GM18498 (cell line): ENCODE results near the gene HSPA4.
A peak's percentile ranks its signal among the peaks of the same experiment; 100 is the strongest.
"Not testable (repeated sequence)": the region's sequence is repeated elsewhere in the genome, so short reads cannot be mapped to it uniquely, and the experiment has no call there.

Experiments
- ATAC-seq: cut with Tn5 transposase; IDR thresholded peaks from one replicate; pipeline ENCODE4 v1.9.1; 2021; ENCODE audit warnings: mild to moderate bottlenecking, moderate library complexity; ENCODE audit not compliant: unreplicated experiment

HSPA4 gene

DNA sequence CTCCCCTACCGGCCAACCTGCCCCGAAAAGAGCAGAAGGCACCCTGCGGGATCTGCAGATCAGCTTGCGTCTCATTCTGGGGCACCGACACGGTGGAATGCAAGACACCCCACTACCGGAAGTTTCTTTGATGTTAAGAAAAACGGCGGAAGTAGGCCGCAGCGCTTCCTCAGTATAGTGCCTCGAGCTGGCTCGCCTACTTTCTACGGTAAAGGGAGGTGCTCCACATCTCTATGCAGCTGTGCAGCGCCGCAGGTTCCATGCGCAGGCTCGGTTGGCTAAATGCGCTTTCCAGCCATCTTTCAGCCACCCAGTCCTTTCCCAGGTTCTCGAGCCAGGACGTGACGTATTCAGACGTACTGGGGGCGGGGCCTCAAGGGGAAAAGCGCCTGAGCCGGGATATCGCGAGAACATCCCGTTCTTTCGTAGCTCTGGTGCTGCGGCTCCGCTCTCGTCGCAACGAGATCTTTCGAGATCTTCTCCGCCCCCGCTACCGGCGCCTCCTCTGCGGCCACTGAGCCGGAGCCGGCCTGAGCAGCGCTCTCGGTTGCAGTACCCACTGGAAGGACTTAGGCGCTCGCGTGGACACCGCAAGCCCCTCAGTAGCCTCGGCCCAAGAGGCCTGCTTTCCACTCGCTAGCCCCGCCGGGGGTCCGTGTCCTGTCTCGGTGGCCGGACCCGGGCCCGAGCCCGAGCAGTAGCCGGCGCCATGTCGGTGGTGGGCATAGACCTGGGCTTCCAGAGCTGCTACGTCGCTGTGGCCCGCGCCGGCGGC lies at the start of gene HSPA4:
HSPA4 (plus strand) TSS at position 472 of the 775 bp plus-strand sequence; CDS start at position 710, 238 bp downstream.
- ATAC-seq: peak; percentile 83

DNA sequence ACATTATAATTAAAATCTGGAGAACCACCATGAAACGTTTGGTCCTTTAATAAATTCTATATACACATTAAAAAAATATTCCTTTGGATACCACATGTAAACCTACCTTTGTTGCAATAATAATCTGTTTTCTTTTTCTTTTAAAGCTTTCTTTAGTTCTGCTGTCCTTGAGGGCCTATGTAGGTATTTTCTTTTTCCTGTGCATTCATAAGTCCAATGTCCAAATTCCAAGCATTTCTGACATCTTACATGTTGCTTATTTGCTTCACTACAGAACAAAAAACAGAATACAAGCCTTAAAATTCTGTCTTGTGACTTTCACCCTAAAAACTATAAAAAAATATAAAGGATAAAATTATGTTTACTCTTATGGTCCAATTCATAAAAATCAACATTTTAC lies 45.2 kb upstream of the HSPA4 start:
- no peak for ATAC-seq

DNA sequence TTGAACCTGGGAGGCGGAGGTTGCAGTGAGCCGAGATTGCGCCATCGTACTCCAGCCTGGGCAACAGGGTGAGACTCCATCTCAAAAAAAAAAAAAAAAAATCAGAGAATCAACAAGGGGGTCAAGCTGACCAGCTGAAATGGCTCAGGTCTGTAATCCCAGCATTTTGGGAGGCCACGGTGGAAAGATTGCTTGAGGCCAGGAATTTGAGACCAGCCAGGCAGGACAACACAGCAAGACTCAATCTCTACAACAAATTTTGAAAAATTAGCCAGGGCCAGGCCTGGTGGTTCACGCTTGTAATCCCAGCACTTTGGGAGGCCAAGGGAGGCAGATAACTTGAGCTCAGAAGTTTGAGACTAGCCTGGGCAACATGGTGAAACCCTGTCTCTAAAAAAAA lies 43.4 kb upstream of the HSPA4 start:
- ATAC-seq: not testable (repeated sequence)

DNA sequence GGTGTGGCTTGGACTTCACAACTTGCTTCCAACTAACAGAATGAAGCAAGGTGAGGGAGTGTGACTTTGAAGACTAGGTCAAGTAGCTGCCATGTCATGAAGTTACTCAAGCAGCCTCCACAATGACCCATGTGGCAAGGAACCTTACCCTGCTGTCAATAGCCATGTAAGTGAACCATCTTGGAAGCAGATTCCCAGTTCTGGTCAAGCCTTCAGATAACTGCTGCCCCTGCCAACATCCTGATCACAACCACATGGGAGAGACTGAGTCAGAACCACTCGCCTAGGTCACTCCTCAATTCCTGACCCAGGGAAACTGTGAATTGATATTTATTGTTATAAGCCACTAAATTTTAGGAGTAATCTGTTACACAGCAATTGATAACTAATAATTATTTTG lies 36.3 kb upstream of the HSPA4 start:
- ATAC-seq: no peak

DNA sequence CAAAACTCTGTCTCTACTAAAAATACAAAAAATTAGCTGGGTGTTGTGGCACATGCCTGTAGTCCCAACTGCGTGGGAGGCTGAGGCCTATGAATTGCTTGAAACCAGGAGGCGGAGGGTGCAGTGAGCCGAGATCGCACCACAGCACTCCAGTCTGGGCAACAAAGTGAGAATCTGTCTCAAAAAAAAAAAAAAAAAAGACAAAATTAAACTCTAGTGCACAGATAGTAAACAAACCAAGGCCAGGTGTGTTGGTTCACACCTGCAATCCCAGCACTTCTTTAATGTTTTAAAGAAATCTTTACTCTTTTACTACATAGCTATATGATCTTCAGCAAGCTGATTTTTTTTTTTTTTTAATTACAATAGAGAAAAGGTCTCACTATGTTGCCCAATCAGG lies 33.8 kb upstream of the HSPA4 start:
- ATAC-seq: no peak

DNA sequence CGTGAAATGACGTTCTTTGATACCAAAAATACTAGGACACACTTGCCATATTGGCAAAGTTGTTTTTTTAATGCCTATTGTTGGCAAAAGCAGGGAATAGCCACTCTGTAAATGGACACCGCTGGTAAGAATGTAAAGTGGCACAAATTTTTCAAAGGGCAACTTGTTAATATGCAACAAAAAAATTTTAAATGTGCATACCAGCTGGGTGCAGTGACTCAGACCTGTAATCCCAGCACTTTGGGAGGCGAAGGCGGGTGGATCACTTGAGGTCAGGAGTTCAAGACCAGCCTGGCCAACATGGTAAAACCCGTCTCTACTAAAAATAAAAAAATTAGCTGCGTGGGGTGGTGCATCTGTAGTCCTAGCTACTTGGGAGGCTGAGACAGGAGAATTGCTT lies 32.3 kb upstream of the HSPA4 start:
- ATAC-seq: not testable (repeated sequence)

DNA sequence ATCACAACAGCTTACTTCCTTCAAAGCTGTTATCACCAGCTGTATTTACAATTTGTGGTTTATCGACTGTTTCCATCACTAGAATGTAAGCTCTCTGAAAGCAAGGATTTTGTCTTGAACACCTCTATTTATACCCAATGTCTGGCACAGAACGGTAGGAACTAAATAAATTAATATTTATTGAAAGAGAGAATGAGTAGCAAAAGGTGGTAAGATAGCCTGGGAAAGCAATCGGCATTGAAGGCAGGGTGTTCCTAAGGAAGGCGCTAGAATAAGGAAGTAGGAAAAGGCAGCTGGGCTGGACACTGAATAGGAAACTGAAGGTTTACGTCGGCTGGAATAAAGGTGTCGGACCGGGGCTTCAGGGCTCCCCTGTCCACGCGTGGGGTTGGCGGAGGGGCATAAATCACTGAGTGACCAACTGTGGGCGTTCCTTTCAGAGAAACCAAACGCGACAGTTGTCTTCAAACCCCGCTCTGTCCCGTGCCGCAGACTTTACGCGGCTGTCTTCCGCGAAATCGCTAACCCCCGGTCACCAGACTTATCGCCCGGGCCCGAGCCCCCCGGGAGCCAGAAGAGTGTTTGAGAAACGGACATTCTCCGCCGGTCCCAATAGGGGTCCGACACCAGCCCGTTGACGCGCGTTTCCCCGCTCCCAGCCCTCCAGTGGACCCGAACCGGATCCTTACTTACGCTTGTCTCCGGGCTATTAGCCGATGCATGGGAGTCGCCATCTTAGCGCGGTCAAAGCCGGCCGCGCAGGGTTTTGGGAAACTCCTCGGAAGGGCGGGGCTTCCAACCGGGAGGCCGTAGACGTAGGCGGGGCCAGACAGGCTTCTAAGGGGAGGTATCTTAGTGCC lies 25.8 kb upstream of the HSPA4 start, which contains the start of gene ZCCHC10:
ZCCHC10 (minus strand) TSS at position 746 of the 860 bp plus-strand sequence; CDS start at position 734, 12 bp downstream.
- peak; percentile 92 for ATAC-seq

DNA sequence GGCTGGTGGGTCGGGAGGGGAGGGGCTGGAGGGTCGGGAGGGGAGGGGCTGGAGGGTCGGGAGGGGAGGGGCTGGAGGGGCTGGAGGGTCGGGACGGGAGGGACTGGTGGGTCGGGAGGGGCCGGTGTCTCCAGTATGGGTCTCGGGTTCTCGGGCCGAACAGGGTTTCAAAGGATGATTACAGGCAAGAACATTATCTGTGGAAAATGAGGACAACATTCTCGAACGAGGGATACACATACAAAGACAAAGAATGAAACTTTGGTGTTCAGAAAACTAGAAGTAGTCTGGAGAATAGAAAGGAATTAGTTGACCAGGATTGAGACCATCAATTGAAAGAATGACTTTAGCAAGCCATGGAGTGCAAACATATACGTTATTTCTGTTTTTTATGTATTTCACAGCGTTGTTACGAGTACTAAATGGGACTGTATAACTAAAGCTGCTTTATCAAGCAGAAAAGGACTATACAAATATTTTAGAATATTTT lies 25.1 kb upstream of the HSPA4 start:
- no peak for ATAC-seq

DNA sequence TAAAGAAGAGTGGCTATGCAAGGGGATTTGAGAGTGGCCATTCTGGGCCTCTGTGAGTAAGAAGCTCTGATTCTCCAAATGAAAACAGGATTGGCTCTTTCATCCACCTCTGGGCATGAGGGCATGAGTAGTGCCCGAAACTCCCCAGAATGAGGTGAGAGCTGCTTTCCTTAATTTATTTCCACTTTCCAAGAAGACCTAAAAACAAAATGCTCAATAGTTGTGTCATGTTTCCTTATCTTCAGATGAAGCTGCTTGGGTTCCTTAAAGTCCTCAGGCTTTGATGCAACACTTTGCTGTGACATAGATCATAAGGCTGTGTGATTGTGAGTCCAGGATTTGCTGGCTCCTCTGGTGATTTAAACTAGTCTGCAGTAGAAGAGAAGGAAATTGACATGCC lies 22.4 kb upstream of the HSPA4 start:
- ATAC-seq: no peak

DNA sequence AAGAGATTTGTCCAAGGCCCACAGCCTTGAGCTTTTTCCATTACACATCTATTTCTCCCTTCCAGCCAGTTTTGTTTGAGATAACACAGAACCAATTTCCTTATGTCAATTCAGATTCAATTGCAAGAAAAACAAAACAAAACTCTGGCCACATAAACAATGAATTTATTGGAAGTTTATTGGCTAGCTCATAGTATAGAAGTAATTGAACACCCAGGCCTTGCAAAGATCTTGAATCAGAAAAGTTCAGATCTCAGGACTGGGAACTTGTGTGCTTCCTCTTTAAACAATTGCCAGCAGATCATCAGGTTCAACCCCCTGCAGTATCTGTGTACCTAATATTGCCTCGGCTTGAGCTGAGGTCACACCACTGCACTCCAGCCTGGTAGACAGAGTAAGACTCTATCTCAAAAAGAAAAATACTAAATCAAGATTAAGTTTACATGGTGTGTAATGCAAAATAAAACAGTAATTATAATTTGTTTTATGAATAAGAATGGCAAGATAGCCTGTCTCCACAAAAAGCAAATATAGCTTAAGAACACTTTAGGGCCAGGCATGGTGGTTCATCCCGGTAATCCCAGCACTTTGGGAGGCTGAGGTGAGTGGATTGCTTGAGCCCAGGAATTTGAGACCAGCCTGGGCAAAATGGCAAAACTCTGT lies 21.3 kb upstream of the HSPA4 start:
- ATAC-seq: no peak

DNA sequence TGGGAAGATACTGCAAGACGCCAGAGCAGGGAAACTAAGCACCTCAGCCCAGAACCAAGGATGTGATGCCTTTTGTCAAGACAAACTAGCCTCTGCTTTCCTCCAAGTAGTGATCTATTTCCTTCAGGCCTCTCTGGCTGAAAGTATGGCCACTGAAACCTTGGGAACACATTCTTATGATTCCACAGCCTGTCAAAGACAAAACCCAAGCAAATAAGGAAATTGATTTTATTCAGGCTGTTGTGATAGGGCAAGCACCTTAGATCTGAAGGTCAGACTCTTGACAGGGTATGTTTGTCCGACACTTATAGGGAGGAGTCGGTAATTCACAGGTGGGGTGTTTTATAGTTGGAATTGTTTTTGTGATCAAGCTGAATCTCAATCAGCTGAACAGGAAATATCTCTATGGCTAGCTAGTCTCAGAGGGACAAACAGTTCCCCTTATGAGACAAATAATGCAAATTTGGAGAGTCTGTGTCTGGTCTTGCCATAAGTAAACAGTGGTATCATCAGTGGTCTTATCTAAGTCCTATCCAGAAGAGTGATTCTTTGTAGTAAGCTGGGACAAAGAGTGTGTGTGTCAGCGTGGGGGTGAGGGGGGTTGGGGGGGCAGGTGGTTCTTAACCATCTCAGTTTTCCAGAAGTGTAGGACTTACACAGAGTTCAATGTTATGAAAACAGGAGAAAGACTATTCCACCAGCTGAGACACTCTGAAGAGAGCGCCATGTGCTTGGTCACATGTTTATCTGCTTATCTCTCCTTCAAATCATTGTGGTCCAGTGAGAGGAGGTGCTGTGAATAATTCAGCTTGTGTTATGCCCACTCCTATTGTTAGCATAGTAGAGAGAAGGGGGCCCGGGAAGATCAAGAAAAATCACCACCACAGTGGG lies 18.7 kb upstream of the HSPA4 start:
- peak; percentile 78 for ATAC-seq

DNA sequence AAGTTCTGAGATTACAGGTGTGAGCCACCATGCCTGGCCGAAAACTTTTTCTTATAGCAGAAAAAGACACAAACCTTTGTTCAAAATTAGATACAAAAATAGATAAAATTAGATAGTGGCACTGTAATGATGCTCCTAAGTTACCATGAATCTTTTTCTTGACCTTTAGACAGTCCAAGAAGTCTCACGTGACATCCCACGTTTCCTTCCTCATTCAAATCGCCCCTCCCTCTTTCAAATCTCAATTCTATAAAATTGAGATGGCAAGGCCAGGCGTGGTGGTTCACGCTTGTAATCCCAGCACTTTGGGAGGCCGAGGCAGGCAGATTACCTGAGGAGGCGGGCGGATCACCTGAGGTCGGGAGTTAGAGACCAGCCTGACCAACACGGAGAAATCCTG lies 17.7 kb upstream of the HSPA4 start:
- no peak for ATAC-seq

DNA sequence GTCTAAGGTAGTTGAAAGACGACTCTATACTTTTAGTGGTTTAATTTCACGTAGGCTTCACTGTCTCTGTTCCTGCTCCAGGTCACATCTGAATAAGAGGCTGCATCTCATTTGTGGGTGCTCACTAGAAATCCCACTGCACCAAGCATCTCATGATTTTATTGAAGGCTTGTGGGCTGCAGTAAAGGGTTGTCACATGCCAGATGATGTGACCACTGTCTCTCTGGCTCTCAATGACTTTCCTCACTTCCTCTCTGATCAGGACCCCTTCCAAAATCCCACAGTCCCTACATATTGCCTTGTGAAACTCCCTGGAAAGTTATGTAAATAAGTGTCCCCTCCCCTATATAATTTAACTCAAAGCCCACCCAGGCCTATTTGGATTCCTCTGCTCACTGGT lies 16.6 kb upstream of the HSPA4 start:
- ATAC-seq: no peak

DNA sequence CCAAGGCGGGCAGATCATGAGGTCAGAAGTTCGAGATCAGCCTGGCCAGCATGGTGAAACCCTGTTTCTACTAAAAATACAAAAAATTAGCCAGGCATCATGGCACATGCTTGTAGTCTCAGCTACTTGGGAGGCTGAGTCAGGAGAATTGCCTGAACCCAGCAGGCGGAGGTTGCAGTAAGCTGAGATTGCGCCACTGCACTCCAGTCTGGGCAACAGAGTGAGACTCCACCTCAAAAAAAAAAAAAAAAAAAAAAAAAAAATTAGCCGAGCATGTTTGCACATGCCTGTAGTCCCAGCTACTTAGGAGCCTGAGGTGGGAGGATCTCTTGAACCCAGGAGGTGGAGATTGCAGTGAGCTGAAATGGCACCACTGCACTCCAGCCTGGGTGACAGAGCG lies 15.1 kb upstream of the HSPA4 start:
- ATAC-seq: not testable (repeated sequence)

DNA sequence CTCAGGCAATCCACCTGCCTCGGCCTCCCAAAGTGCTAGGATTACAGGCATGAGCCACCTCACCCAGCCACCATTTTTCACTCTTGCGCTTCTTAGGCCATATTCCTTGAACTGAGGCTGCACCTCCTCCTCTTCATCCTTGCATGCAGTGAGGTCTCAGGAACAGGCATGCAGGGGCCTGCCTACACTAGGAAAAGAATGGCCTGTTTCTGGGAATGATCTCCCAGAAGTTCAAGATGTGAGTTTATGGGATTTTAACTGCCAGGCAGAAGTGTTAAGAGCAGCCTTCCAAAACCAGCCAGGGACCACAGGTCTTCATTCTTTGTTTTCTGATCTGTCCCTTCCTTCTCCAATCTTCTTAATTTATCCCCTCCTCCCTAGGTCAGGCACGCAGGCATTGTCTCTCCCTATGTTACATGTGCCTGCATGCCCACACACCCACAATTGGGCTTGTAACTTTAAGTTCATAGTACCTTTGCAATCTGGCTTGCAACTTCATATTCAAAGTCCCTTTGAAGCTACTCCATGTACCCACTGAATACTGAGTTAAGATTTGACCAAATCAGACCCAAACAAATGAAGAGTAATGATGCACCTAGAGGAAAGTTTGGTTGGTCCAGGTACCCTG lies 10.5 kb upstream of the HSPA4 start:
- no peak for ATAC-seq

DNA sequence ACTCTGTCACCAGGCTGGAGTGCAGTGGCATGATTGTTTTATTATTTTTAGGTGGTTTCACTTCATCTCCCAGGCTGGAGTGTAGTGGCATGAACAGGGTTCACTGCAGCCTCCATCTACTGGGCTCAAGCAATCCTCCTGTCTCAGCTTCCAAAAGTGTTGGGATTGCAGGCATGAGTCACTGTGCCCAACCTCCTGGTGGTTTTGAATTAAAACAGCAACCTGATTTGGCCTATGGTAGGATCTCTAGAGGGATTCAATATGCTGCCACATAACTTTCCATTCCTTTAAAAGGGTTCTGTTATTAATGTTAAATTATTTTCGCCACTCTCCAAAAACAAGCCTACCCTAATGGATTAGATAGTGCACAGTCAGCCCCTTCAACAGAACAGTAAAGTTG lies 9.9 kb upstream of the HSPA4 start:
- ATAC-seq: no peak

DNA sequence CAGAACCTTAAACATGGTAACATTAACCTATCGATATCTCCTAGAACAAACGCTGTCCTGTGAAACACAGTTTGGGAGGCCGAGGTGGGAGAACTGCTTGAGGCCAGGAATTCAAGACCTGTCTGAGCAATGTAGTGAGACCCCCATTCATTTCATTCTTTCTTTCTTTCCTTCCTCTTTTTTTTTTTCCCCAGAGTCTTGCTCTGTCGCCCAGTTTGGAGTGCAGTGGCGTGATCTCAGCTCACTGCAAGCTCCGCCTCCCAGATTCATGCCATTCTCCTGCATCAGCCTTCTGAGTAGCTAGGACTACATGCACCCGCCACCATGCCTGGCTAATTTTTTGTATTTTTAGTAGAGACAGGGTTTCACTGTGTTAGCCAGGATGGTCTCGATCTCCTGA lies 5.3 kb upstream of the HSPA4 start:
- ATAC-seq: not testable (repeated sequence)

DNA sequence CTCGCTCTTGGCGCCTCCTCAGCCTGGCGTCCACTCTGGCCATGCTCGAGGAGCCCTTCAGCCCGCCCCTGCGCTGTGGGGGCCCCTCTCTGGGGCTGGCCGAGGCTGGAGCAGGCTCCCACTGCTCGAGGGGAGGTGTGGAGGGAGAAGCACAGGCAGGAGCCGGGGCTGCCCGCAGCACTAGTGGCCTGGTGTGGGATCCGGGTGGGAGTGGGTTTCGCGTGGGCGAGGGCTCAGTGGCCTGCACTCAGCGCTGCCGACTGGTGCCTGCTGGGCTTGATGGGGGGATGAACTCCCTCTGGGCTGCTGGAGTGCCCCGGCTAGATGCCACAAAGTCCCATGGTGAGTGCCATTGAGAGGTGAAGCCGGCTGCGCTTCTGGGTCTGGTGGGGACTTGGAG lies 4.4 kb upstream of the HSPA4 start:
- no peak for ATAC-seq

DNA sequence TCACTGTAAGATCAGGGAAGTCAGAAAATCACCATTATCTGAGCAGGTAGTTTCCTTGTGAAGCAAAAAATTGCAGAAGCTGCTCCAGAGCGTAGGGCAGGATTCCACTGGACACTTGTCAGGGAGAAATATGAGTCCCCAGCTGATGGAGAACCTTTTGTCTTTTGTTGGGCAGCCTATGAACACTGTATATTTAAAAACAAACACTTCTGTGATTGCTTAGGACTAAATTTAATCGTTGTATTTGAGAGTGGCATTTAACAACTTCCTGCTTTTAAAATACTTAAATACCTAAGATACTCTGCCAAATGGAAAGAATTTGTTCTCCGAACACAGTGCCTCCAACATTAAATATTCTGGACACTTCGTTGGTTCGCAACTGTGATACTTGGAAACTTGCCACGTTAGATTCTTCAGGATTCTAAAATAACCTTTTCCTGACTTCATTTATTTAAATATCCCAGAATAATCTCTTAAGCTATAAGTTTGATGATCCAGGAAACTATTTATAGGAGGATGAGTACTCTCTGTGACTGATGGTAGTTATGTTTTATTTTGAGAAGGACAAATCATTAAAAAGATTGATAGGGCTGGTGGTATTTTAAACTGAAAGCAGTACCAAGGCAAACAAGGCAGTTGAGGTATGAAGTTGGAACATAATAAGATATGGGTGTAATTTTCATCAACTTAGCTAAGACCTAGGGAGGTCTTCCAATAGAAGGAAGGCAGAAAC lies 2.7 kb upstream of the HSPA4 start:
- ATAC-seq: no peak
